ENCODE measurements around the gene ZBTB18. TPM values are rescaled to one million over a fixed set of nuclear protein-coding genes. Genes with fewer than 3 reads are reported as not detected.

ZBTB18 gene
- total and polyA plus RNA-seq, 2 experiments from 2014 or later = 1.2 to 10.9 TPM

DNA sequence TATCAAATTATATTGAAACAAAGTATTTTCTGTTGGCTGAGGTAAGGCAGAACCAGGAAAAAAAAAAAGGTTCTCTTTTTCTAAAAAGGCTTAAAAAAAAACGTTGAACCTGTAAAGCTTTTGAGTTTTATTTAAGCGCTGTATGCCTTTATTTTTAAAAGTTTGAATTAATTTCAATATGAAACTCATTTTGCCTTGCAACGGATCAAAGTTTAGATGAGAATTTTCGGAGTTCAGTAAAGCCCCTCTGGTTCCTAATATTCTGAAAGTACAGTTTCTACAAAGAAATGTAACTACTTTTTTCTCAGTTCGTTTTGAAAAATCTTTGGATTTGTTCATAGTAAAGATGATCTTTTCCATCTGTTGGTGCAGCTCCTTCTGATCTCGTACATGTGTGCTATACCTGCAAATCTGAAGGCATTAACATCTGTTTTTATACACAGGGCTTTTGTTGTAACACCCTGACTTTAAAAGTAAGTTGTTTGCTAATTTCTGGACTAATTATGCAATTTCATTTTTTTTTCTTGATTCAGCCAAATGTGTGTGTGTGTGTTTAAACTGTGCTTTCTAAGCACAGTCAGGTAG lies 1.7 kb downstream of the ZBTB18 start:
- no peak overlapping the region for H2AFZ ChIP-seq
- H4K20me1 ChIP-seq (ENCODE audit: insufficient read depth, poor library complexity, severe bottlenecking) = peaks cover 31% of the 10 kb centered on the region
- H3K9me2 ChIP-seq (replicated peaks; ENCODE audit: insufficient read depth) = no peaks in the 10 kb centered on the region
- H3K9me3 ChIP-seq (ENCODE audit: low read depth) = no peaks in the 10 kb centered on the region
- H3K4me1 ChIP-seq (ENCODE audit: insufficient read depth) = peaks cover 29% of the 10 kb centered on the region
- no peak overlapping the region for H3K27ac ChIP-seq
- H3K36me3 ChIP-seq (replicated peaks; ENCODE audit: insufficient read depth, low read depth) = no peaks in the 10 kb centered on the region
- H3K27me3 ChIP-seq = no peaks in the 10 kb centered on the region
- no peak for DNase-seq (ENCODE audit: low spot score)
- TF ChIP-seq, protein P1, sequence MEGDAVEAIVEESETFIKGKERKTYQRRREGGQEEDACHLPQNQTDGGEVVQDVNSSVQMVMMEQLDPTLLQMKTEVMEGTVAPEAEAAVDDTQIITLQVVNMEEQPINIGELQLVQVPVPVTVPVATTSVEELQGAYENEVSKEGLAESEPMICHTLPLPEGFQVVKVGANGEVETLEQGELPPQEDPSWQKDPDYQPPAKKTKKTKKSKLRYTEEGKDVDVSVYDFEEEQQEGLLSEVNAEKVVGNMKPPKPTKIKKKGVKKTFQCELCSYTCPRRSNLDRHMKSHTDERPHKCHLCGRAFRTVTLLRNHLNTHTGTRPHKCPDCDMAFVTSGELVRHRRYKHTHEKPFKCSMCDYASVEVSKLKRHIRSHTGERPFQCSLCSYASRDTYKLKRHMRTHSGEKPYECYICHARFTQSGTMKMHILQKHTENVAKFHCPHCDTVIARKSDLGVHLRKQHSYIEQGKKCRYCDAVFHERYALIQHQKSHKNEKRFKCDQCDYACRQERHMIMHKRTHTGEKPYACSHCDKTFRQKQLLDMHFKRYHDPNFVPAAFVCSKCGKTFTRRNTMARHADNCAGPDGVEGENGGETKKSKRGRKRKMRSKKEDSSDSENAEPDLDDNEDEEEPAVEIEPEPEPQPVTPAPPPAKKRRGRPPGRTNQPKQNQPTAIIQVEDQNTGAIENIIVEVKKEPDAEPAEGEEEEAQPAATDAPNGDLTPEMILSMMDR (IDR thresholded peaks at IDR 0.05; ENCODE audit: poor library complexity) = no peak
- TF ChIP-seq EZH2 (IDR thresholded peaks at IDR 0.05; ENCODE audit: borderline replicate concordance) (no peak), EZH2phosphoT487 (IDR thresholded peaks at IDR 0.05; ENCODE audit: low read depth, severe bottlenecking, unreplicated experiment) (no peak)
- H3K79me2 ChIP-seq = peaks cover 58% of the 10 kb centered on the region
- H3K4me3 ChIP-seq = no peak overlapping the region
- no peak overlapping the region for H3K4me2 ChIP-seq
- 67% methylated on average over 6 of the region's 6 CpGs for WGBS (ENCODE audit: low lambda C conversion rate, missing lambda C conversion rate)

DNA sequence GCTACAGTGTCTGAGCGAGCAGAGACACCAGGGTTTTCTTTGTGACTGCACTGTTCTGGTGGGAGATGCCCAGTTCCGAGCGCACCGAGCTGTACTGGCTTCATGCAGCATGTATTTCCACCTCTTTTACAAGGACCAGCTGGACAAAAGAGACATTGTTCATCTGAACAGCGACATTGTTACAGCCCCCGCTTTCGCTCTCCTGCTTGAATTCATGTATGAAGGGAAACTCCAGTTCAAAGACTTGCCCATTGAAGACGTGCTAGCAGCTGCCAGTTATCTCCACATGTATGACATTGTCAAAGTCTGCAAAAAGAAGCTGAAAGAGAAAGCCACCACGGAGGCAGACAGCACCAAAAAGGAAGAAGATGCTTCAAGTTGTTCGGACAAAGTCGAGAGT lies 2.7 kb downstream of the ZBTB18 start:
- no peak for TF ChIP-seq EZH2phosphoT487 (IDR thresholded peaks at IDR 0.05; ENCODE audit: low read depth, severe bottlenecking, unreplicated experiment)
- TF ChIP-seq, protein P1 (IDR thresholded peaks at IDR 0.05; ENCODE audit: poor library complexity) = no peak
- TF ChIP-seq EZH2 (IDR thresholded peaks at IDR 0.05; ENCODE audit: borderline replicate concordance) = no peak
- 95% methylated on average over 11 of the region's 11 CpGs for WGBS (ENCODE audit: low lambda C conversion rate, missing lambda C conversion rate)
- no peak overlapping the region for H3K4me2 ChIP-seq
- H3K9me2 ChIP-seq (replicated peaks; ENCODE audit: insufficient read depth) = no peaks in the 10 kb centered on the region
- no peaks in the 10 kb centered on the region for H3K27me3 ChIP-seq
- no peaks in the 10 kb centered on the region for H3K36me3 ChIP-seq (replicated peaks; ENCODE audit: insufficient read depth, low read depth)
- peaks cover 58% of the 10 kb centered on the region for H3K79me2 ChIP-seq
- H2AFZ ChIP-seq = no peak overlapping the region
- DNase-seq (ENCODE audit: low spot score) = no peak
- H3K4me3 ChIP-seq = no peak overlapping the region
- peaks cover 29% of the 10 kb centered on the region for H3K4me1 ChIP-seq (ENCODE audit: insufficient read depth)
- no peaks in the 10 kb centered on the region for H3K9me3 ChIP-seq (ENCODE audit: low read depth)
- H3K27ac ChIP-seq = no peak overlapping the region
- H4K20me1 ChIP-seq (ENCODE audit: insufficient read depth, poor library complexity, severe bottlenecking) = peaks cover 31% of the 10 kb centered on the region

DNA sequence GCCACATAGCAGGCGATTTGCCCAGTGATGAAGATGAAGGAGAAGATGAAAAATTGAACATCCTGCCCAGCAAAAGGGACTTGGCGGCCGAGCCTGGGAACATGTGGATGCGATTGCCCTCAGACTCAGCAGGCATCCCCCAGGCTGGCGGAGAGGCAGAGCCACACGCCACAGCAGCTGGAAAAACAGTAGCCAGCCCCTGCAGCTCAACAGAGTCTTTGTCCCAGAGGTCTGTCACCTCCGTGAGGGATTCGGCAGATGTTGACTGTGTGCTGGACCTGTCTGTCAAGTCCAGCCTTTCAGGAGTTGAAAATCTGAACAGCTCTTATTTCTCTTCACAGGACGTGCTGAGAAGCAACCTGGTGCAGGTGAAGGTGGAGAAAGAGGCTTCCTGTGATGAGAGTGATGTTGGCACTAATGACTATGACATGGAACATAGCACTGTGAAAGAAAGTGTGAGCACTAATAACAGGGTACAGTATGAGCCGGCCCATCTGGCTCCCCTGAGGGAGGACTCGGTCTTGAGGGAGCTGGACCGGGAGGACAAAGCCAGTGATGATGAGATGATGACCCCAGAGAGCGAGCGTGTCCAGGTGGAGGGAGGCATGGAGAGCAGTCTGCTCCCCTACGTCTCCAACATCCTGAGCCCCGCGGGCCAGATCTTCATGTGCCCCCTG lies 3.3 kb downstream of the ZBTB18 start:
- no peak overlapping the region for H2AFZ ChIP-seq
- peaks cover 31% of the 10 kb centered on the region for H4K20me1 ChIP-seq (ENCODE audit: insufficient read depth, poor library complexity, severe bottlenecking)
- H3K4me2 ChIP-seq = no peak overlapping the region
- no peak for TF ChIP-seq EZH2phosphoT487 (IDR thresholded peaks at IDR 0.05; ENCODE audit: low read depth, severe bottlenecking, unreplicated experiment)
- TF ChIP-seq EZH2 (IDR thresholded peaks at IDR 0.05; ENCODE audit: borderline replicate concordance) = no peak
- TF ChIP-seq, protein P1 (IDR thresholded peaks at IDR 0.05; ENCODE audit: poor library complexity) = no peak
- H3K79me2 ChIP-seq = peaks cover 58% of the 10 kb centered on the region
- H3K27ac ChIP-seq = no peak overlapping the region
- H3K36me3 ChIP-seq (replicated peaks; ENCODE audit: insufficient read depth, low read depth) = no peaks in the 10 kb centered on the region
- no peaks in the 10 kb centered on the region for H3K27me3 ChIP-seq
- no peaks in the 10 kb centered on the region for H3K9me3 ChIP-seq (ENCODE audit: low read depth)
- peaks cover 29% of the 10 kb centered on the region for H3K4me1 ChIP-seq (ENCODE audit: insufficient read depth)
- no peak overlapping the region for H3K4me3 ChIP-seq
- no peak for DNase-seq (ENCODE audit: low spot score)
- H3K9me2 ChIP-seq (replicated peaks; ENCODE audit: insufficient read depth) = no peaks in the 10 kb centered on the region
- WGBS (ENCODE audit: low lambda C conversion rate, missing lambda C conversion rate) = 90% methylated on average over 17 of the region's 17 CpGs

All from hepatocyte (in vitro differentiated cells).